NCI-H2107 (cell line): ENCODE measurements around the gene STAC2.

Source experiments
- DNase-seq: peaks from one replicate; lab custom pipeline; 2025; lab: John Stamatoyannopoulos, UW

STAC2 gene

DNA sequence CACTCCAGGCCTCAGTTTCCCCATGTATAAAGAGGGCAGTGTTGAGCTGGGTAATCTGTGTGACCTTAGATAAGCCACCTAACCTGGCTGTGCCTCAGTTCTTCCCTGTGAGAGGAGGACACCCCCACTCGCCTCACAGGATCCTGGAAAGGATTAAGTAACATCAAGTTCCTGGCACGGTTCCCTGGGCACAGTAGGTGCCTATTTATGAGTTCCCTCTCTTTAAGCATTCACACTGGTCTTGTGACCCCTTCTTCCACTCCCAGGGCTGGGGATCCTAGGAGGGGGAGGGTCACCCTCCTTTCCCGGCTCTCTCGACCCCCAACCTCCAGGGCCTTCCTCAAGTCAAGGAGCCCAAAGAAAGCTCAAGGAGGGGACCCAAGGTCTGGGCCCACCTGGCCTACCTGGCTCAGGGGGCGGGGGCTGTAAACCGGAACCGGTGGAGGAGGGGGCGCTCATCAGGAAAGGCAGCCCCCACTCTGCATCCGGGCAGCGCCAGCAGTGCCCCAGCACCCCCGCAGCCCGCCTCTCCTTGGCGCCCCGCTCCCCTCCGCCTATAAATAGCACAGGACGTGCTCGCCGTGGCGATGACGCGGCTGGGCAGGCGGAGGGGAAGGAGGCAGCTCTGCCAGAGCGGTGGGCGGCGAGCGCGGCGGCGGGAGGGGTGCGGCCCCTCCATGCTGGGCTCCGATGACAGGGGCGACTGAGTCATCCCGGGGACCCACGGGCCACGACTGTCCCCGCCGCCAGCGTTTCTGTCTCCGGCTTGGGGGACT is 16.2 kb downstream of the STAC2 start:
- no peak for DNase-seq

DNA sequence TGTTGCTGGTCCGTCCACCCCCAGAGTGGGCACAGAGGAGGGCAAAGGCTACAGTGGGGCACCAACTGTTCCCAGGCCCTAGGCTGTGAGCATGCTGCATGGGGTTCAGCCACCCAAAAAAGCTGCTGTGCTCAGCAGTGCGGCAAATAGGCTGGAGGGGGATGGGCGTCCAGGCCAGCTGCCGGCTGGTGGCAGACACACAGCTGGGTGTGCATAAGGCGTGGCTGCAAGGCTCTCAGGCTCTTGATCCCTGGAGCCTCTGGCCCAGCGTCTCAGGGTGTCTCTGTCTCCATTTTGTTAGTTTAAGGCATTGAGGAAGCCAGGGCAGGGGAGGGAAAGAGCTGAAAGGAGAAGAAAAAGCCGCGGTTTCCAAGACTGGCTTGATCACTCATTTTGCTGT is 16.9 kb downstream of the STAC2 start:
- no peak for DNase-seq

DNA sequence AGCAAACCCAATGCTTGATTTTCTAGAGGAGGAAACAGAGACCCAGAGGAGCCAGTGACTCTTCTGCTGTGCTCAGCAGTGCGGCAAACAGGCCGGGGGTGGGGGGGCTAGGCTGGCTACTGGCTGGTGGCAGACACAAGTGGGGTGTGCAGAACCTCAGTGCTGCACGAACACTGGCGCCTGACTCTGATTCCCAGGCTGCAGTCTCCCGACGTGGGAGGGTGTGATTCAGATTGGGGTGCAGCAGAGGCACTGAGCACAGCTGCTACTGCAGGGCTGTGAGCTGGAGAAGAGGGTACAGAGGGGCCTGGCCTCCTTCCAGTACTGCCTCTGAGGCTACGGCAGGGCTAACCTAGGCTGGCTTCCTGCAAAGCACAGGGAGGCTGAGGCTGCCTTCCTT is 17.6 kb downstream of the STAC2 start:
- DNase-seq = no peak

GRCh38 chr17:39205112-39205526 is 20.6 kb downstream of the STAC2 start:
- no peak for DNase-seq

- DNase-seq = no peak
Measured at GRCh38 chr17:39204245-39204644, 21.5 kb downstream of the STAC2 start.

DNA sequence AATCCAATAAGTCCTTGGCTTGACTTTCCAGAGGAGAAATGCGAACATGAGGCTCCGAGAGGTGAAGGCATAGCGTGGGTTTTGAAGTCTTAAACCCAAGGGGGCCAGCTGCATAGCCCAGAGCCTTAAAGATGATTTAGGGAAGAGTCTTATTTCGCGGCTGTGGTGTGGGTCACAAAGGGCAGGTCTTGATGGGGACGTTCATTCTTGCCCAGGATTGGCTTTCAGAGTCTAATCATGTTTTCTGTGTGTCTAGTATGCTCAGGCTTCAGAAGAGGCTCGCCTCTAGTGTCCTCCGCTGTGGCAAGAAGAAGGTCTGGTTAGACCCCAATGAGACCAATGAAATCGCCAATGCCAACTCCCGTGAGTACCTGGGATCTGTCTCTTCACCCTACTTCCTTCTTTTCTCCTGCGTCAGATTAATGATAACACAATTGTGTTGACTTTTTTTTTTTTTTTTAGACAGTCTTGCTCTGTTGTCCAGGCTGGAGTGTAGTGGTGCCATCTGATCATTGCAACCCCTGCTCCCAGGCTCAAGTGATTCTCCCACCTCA is 24.7 kb downstream of the STAC2 start:
- no peak for DNase-seq

GRCh38 chr17:39200070-39200879 is 25.5 kb downstream of the STAC2 start, which contains the start of gene RPL19:
TSS of gene RPL19 (plus strand) at chr17:39200283. CDS start at chr17:39200345, 62 bp downstream.
- DNase-seq = no peak

GRCh38 chr17:39199820-39200069 is 26.0 kb downstream of the STAC2 start:
- DNase-seq = peak; percentile 78

GRCh38 chr17:39198186-39198566 is 27.6 kb downstream of the STAC2 start:
- no peak for DNase-seq

- peak; percentile 58 for DNase-seq
Measured at GRCh38 chr17:39197380-39198185, 28.2 kb downstream of the STAC2 start, which contains the start of gene CACNB1. TSS of gene CACNB1 (minus strand) at chr17:39197669. CDS start at chr17:39197495, 174 bp downstream.

GRCh38 chr17:39196808-39197291 is 28.9 kb downstream of the STAC2 start:
- no peak for DNase-seq

GRCh38 chr17:39196241-39196807 is 29.4 kb downstream of the STAC2 start:
- no peak for DNase-seq

DNA sequence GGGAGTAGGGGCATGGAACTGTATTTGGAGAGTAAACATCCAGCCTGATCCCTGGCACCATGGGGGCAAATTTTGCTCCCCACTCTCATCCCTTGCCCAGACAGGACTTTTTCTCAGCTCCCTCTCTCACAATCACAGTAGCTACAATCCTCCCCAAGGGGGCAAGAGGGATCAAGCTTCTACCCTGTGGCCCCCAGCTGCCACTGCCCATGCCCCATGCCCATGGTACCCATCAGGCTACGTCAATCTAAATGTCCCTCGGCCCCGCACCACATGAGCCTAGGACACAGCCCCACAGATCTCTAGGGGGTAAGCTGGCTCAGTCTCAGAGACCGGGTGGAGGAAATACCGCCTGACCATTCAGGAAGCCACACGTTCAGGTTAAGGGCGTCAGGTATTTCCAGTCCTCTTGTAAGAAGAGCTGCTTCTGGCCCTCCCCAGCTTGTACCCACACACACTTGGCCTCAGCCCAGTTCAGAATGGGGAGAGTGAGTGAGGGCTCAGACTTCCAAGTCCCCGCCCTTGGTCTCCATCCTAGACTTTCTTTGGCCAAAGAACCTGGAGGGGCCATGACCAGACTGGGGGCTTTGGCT is 30.1 kb downstream of the STAC2 start:
- no peak for DNase-seq

DNA sequence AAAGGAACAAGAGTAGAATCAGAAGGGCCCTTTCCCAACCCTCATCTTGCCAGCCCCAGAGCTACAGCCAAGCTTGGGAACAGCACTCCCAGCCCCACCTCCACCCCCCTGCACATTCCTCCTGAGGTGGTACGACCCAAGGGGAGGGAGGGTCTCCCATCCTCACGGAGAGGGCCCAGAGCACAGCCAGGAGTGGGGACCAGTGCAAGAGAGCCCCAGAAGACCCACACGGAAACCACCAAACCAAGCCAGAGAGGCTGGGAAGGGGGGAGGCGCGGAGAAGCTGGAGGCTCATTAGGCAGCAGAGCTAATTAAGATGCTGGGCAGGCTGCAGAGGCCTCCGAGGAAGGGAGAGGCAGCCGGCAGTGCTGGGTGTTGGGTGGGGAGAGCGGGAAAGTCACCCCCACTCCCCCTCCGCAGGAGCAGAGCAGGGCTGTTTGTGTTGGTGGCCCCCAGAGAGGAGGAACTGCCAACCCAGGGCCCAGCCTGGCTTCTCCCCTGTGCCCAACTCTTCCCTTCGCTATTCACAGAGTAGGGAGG is 30.7 kb downstream of the STAC2 start:
- no peak for DNase-seq

DNA sequence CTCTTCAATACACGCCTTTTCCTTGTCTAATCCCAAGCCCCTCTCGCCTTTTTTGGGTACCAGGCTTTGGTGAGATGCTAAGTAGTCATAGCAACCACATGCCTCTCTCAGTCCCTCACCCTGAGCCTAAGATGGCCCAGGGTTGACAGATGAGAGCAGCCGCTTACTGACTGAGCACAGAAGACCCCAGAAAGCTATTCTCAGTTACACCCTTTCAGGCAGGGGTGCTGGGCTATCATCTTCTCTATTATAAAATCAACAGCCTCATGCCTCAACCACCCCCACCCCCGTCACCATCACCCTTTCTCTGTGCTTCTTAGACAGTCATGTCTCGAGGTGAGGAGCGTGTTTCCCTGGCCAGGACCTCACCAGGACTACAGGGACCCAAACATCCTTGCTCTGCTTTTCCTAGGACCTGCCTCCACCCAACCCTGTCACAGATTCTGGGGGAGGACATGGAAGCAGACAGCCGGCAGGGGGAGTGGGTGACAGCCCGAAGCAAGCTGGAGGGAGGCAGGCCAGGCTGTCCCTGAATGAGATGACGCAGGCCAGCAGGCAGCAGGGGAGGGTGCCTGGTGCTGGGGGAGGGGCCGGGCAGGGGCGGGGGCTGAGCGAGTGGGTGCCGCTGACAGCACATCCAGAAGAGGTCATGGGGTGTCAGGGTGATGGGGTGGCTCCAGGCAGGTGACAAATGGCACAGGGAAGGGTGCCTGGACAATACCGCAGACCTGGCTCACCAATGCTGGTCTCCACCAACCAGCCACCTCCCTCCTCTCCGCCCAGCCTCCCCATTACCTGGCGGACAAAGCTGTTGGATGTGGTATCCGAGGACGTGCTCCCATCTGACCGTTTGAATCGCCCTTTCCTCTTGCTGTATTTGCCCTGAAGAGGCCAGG is 31.4 kb downstream of the STAC2 start:
- no peak for DNase-seq

GRCh38 chr17:39193346-39193745 is 32.4 kb downstream of the STAC2 start:
- no peak for DNase-seq

- DNase-seq = no peak
Measured at GRCh38 chr17:39192901-39193300, 32.8 kb downstream of the STAC2 start.

- no peak for DNase-seq
Measured at GRCh38 chr17:39191750-39192510, 33.8 kb downstream of the STAC2 start.

- DNase-seq = no peak
Measured at GRCh38 chr17:39187152-39187830, 38.5 kb downstream of the STAC2 start.
